ENCODE results near the gene SGSM1.
"Not testable (repeated sequence)": the region's sequence is repeated elsewhere in the genome, so short reads cannot be mapped to it uniquely, and the experiment has no call there.

The SGSM1 gene

DNA sequence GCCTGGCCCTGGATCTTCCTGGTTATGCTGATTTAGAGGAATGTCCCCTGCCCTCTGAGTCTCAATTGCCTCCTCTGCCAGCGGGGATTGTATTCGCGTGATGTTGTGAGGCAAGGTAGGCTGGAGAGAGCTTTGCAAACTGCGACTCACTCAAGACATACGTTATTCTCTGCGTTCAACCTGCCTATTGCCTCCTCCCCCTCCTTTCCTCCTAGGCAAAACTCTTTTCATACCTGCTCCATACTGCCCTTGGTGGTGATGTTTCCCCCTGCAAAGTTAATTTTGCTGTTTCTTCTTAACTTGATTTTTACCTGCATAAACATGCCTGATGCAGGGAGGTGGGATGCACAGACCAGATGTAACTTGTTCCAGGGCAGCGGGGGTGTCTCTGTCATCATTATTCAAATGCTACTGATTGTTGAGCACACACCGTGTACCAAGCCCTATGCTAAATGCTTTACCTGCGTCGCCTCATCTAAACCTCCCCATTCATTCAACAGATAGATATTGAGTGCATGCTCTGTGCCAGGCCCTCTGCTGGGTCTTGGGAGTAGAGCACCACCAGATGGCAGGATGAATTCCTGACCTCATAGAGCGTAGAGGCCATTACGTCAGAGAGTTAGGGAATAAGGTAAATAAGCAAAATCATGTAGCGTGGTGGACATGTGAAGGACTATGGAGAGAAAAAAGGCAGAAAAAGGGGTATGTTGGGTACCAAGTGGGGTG, 29.0 kb downstream of the SGSM1 start:
- no peak for DNase-seq (ENCODE audit: low read depth, low spot score)

DNA sequence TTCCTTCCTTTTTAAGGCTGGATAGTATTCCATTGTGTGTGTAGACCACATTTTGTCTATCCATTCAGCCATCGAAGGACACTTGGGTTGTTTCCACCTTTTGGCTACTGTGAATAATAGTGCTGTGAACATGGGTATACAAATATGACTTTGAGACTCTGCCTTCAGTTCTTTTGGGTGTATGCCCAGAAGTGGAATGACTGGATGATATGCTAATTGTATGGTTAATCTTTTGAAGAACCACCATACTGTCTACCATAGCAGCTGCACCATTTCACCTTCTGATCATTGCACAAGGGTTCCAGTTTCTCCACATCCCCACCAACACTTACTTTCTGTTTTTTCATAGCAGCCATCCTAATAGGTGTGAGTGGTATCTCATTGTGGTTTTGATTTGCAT, 30.3 kb downstream of the SGSM1 start:
- DNase-seq (ENCODE audit: low read depth, low spot score): no peak

DNA sequence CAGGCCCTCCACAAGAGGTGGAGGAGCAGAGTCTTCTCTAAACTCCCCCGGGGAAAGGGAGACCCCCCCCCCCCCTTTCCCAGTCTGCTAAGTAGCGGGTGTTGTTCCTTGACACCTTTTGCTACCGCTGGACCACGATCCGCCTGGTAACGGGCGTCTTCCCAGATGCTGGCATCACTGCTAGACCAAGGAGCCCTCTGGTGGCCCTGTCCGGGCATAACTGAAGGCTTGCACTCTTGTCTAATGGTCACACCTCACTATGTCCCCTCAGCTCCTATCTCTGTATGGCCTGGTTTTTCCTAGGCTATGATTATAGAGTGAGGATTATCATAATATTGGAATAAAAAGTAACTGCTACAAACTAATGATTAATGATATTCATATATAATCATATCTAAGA, 31.5 kb downstream of the SGSM1 start:
- DNase-seq (ENCODE audit: low read depth, low spot score): not testable (repeated sequence)

DNA sequence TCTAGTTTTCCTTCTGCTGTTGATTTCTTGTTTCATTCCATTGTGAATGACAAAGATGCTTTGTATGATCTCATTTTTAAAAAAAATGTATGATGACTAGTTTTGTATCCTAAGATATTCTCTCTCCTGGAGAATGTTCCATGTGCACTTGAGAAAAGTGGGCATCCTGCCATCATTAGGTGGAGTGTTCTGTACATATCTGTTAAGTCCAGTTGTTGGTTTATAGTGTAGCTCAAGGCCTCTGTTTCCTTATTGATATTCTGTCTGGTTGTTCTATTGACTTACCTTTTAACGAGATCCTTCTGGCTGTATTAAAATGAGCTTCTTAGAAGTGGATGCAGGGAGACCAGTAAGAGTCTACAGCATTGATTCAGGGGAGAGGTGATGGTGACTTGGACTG, 35.2 kb downstream of the SGSM1 start:
- no peak for DNase-seq (ENCODE audit: low read depth, low spot score)

DNA sequence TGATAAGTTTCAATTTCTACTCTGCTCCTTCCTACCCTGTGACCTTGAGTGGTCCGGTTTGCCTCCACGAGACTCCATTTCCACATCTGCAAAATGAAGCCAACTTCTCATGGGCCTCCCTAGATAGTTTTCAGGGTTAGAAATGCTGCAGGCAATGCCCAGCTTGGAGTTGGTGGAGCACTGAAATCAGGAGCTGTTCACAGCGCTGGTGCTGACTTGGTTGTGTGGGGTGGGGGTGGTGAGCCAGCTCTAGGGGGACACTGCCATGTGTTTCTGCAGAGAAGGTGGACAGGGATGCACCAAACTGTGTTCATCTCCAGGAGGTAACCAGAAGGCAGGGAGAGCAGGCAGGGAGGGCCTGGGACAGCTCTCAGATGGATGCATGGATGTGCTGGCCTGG, 37.0 kb downstream of the SGSM1 start:
- no peak for DNase-seq (ENCODE audit: low read depth, low spot score)

DNA sequence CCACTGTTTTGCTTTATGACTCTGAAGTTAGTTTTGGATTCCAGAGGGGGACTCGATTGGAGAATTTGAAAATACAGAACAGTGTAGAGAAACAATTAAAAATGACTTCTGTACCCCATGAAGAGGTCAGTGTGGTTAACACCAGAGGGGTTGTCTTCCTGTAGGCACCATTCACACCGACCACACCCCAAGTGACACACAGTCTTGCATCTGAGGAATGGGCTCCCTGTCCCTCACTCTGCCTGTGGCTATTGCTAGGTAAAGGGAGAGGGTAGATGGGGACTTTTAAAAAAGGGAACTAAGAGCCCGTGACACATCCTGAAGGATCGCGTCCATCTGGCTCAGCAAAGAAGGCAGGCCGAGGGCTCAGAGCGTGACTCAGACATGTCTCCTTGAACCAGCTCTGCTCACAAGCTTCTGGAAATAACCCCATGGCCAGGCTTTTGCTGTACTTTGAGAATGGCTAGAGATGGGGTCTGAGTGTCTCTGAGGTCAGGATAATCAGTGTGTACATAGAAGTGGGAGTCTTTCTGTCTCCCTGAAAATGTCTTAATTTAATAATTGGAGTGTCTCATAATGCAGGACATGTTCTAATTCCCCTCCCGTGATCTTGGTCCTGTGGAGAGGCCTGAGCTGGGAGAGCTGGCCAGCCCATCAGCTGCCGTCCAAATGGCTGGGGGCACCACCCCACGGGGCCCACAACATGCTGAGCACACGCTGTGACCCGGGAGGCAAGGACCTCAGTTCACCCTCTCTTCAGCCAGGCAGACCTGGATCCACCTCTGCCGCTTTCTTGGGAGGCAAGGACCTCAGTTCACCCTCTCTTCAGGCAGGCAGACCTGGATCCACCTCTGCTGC, 39.3 kb downstream of the SGSM1 start:
- no peak for DNase-seq (ENCODE audit: low read depth, low spot score)

DNA sequence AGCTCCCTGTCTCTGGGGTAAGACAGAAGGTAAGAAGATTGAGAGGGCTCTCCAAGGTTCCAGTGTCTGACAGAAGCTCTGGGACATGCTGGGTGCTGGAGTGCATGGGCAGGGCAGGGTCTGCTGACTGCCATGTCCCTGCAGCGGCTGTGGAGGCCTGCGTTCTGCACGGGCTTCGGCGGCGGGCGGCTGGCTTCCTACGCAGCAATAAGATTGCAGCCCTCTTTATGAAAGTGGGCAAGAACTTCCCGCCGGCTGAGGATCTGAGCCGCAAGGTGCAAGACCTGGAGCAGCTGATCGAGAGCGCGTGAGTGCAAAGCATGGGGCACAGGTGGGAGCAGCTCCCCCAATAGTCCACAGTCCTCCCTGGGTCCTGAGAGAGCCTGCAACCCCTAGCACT, 41.5 kb downstream of the SGSM1 start:
- DNase-seq (ENCODE audit: low read depth, low spot score): no peak

DNA sequence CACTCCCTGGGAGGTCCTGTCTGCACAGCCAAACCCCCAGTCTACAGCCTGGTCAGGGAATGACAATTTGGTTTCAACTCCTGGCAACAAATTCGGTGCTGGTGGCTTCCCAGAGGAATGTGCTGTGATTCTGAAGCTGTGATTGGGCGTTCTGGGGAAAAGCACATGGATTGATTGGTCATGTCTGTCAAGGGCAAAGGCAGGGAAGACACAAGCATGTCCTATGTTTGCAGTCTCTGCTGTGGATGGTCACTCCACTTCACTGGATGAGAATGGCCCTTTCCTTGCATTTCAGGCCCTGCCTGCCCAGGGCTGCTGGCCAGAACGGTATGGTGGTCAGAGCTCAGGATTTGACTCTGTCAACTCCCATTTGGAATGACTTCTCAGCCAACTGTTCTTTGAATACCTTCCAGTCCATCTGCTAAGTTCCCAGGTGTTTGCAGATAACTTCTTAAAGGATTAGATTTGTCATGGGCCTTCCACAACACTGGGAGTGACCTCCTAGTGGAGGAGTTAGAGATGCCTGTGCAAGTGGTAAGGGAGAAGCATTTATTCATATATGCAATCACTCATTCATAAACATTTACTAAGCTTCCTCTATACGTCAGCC, 42.7 kb downstream of the SGSM1 start:
- DNase-seq (ENCODE audit: low read depth, low spot score): no peak

DNA sequence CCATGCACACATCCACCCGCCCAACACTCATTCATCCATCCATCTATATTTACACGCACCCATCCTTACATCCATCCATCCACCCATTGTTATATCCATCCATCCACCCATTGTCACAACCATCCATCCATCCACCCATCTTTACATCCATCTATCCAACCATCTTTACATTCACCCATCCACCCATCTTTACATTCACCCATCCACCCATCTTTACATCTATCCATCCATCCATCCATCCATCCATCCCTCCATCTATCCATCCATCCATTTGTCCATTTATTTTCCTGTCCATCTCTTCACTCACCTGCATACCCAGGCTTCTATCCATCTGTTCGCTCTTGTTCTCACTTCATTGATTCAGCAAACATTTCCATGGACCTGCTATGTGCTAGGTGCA, 49.8 kb downstream of the SGSM1 start:
- no peak for DNase-seq (ENCODE audit: low read depth, low spot score)

DNA sequence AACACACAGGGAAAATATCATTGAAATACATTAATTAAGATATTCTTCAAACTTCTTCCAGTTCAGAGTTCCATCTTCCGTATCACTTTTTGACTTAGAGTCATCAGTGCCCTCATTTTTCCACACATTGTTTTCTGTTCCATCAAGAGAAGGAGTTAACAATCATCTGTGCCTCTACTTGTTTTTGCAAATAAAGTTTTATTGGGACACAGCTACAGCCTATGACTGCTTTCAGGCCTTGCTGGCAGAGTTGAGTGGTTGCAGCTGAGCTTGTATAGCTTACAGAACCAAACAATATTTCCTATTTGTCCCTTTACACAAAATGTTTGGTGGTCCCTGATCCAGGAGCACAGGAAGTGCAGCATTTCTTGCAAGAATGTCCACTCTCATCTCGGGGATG, 51.6 kb downstream of the SGSM1 start:
- no peak for DNase-seq (ENCODE audit: low read depth, low spot score)

DNA sequence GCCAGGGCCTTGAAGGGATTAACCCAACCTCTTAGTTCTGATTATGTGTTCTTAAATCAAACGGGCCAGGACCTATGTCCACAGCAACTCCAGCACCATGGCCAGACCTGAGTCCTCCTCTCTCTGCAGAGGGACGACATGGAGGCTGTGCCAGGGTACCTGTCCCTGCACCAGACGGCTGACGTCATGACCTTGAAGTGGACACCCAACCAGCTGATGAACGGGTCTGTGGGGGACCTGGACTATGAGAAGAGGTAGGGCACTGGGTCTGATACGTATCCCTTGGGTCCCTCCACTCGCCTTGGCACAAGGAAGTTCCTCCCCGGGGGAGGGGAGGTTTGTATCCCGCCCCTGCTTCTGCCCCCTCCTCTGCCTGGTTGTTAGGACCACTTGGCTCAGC, 53.6 kb downstream of the SGSM1 start:
- no peak for DNase-seq (ENCODE audit: low read depth, low spot score)

DNA sequence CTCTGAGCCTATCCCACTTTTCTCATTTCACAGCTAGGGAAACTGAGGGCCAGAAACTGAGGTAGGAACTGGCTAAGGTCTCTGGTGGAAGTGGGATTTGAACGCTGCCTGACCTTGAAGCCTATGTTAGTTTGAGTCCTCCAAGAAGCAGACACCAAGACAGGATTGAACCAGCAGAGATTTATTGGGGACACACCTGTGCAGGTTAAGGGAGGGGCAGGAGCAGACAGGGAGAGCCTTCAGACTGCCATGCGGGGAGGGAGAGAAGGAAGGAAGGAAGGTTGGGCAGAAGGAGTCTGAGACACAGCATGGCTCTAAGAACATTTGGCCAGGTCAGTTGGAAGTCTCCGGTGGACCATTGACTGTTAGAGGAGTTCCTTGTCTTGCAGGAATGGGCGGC, 59.5 kb downstream of the SGSM1 start:
- no peak for DNase-seq (ENCODE audit: low read depth, low spot score)

DNA sequence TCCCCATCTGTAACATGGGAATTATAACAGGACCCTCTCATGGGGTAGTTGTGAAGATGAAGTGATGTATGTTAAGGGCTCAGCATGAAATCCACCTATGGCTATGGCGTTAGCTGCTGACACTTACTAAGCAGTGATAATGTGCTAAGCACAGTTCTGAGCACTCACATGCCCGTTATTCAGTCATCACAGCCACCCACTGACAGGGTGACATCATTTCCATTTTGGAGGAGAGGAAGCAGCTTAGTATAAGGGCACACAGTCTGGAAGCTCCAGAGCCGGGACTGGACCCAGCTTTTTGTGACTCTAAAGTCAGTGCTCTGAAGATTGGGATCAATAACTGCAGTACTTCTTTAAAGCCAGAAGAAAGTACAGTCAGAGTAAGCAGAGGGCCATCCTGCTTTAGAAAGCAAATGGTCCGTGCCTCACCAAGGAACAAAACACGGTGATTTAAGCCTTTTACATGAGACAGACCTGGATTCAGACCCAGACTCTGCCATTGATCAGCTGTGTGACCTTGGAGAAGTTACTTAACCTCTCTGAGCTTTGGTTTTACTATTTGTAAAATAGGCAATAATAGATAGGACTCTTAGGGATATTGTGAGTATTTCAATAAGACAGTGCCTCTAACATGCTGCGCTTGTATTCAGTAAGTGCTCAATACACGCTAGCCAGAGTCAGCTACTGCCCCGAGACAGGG, 61.5 kb downstream of the SGSM1 start:
- DNase-seq (ENCODE audit: low read depth, low spot score): no peak

DNA sequence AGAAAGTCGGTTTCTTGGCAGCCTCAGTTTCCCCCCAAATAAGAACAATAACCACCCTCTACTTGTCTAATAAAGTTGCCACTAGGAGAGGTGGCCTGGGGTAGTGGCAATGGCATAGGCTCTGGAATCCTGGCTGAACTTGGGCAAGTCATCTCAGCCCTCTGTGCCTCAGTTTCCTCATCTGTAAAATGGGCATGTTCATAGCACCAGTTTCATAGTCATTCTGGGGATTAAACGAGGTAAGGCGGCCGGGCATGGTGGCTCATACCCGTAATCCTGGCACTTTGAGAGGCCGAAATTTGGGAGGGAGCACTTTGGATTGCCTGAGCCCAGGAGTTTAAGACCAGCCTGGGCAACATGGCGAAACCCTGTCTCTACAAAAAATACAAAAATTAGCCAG, 63.0 kb downstream of the SGSM1 start:
- DNase-seq (ENCODE audit: low read depth, low spot score): no peak

DNA sequence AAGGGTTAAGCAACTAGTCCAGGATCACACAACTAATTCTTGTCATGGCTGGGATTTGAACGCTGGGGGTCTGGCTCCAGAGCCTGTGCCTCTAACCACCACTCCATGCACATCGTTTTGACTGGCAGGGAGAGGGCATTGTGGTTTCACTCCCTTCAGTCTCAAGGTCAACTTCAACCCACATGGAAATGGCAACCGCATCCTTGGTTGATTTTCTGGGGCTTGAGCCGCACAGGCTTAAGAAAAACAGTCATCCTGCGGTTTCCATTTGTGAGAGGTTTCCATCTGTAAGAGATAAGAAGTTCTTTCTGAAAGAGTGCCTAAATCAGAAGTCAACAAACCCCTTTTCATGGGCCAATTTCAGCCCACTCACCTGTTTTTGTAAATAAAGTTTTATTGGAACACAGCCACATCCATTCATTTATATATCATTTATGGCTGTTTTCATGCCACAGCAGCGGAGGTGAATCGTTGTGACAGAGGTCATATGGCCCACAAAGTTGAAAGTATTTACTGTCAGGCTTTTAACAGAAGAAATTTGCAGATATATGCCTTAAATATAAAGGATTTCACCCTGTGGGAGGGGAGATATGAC, 65.7 kb downstream of the SGSM1 start:
- no peak for DNase-seq (ENCODE audit: low read depth, low spot score)

DNA sequence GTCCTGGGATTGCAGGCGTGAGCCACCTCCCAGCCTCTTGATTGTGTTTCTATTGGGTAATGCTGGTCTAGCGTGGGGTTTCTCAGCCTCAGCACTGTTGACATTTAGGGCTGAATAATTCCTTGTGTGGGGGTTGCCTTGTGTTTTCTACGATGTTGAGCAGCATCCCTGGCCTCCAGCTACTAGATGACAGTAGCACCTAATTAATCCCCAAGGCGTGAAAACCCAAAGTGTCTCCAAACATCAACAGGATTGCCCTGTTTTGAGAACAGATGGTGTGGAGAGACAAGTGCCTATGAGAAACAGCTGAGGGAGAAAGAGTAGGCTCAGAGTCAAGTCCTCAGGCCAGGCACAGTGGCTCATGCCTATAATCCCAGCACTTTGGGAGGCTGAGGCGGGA, 67.2 kb downstream of the SGSM1 start:
- DNase-seq (ENCODE audit: low read depth, low spot score): no peak

DNA sequence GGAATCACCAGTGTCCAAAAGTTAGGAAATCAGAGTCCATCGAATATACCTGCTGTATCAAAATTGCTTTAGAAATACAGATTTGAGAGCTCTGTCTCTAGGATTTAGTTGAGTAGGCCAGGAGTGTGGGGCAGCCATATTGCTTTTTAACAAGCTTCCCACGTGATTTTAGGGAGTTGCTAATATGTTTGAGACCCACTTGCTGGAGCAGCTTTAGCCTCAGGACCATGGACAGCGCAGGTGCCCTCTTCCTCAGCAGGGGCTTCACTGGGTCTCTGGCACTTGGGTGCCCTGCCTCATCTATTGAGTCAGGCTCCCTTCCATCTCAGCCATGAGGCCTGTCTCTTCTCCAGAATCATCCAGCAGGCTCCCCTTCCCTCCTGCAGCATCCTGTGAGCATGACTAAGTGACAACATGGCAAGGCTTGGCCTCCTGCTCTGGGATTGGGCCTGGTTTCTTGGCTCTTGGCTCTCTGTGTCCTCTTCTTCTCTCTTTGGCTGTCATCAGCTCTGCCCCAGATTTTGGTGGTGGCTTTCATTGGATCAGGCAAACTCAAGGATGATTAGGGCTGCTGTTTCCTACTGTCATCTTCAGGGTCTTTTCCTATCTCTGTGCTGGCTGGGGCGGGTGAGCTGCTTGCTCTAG, 70.0 kb downstream of the SGSM1 start:
- no peak for DNase-seq (ENCODE audit: low read depth, low spot score)

DNA sequence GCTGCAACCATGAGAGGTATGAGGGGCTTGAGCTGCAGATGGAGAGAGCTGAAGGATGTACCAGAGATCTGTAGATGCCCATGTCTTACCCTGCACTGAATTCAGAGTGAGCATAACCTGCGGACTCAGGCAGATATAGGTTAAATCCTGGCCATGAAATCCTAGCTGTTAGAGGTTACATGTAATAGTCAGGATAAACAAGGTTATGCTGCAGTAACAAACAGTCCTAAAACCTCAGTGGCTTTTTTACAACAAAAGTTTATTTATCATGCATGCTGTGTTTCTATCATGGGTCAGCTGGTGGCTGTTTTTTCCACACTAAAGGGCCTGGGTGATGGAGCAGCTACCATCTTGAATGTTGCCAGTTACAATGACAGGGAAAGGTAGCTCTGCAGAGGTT, 70.7 kb downstream of the SGSM1 start:
- DNase-seq (ENCODE audit: low read depth, low spot score): no peak

DNA sequence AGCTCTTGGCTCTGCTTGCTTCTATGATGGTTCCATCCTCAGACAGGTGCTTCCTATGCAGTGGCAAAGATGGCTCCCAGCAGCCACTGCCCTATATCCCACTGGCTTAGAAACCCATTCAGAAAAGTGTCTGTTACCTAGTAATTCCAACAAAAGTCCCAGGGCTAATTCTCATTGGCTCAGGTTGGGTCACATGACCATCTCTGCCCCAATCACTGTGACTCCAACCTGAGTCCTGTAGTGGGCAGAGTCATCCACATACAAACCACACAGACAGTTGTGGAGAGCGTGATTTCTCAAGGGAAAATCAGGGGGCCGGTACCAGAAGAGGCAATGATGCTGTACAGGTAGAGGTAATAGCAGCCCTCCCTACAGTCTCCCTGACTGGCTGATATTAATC, 73.0 kb downstream of the SGSM1 start:
- no peak for DNase-seq (ENCODE audit: low read depth, low spot score)

DNA sequence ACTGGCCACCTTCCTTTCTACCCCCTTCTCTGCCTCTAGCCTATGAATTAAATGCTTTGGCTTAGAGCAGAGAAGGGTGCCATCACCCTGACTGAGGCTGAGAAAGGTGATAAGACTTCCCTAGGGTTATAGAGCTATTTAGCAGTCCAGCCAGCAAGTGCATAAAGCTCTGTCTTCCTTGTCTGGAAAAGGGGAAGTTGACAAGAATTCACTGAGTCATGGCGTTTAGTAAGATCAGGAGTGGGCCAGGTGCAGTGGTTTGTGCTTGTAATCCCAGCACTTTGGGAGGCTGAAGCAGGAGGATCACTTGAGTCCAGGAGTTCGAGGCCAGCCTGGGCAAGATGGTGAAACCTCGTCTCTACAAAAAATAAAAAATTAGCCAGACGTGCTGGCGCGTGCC, 77.4 kb downstream of the SGSM1 start:
- DNase-seq (ENCODE audit: low read depth, low spot score): no peak

DNA sequence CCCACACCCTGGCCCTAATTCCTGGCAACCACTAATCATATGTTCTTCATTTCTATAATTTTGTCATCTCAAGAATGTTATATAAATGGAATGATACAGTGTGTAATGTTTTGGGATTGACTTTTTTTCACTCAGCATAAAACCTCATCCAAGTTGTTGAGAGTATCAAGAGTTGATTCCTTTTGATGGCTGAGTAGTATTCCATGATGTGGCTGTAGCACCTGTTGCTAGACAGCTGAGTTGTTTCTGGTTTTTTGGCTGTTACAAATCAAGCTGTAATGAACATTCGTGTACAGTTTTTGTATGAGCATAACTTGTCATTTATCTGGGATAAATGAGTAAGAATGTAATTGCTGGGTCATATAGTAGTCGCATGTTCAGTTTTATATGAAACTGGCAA, 81.2 kb downstream of the SGSM1 start:
- DNase-seq (ENCODE audit: low read depth, low spot score): no peak
